ENCODE data around the gene TXNRD3.

TXNRD3 gene

DNA sequence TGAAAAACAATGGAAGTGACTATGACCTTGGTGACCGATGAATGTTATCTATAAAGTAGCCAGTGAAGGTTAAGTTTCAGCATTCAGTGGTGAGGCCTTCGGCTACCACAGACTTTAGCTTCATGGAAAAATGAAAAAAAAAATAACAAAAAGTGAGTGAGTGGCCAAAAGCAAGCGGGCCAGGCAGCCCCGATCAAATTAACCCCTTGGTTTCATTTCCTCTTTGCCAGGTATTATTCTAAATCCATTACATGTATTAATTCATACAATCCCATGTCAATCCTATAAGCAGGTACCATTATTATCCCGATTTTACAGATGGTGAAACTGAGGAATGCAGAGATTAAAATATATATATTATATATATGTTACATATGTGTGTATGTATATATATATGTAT is 28.1 kb upstream of the TXNRD3 start:
- TF ChIP-seq, protein P1, sequence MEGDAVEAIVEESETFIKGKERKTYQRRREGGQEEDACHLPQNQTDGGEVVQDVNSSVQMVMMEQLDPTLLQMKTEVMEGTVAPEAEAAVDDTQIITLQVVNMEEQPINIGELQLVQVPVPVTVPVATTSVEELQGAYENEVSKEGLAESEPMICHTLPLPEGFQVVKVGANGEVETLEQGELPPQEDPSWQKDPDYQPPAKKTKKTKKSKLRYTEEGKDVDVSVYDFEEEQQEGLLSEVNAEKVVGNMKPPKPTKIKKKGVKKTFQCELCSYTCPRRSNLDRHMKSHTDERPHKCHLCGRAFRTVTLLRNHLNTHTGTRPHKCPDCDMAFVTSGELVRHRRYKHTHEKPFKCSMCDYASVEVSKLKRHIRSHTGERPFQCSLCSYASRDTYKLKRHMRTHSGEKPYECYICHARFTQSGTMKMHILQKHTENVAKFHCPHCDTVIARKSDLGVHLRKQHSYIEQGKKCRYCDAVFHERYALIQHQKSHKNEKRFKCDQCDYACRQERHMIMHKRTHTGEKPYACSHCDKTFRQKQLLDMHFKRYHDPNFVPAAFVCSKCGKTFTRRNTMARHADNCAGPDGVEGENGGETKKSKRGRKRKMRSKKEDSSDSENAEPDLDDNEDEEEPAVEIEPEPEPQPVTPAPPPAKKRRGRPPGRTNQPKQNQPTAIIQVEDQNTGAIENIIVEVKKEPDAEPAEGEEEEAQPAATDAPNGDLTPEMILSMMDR (IDR thresholded peaks at IDR 0.05; ENCODE audit: low read depth, low read length, poor library complexity, severe bottlenecking): no peak
- no peak for TF ChIP-seq EZH2phosphoT487 (IDR thresholded peaks at IDR 0.05; ENCODE audit: borderline replicate concordance, low read length)
- Histone ChIP-seq H3K27ac (ENCODE audit: low read depth, low read length) (no peak overlapping the region), H3K4me1 (ENCODE audit: control insufficient read depth, low read length) (0 out of 2 replicates have a peak, but pooled peaks cover 3% of the 10 kb centered on the region), H3K79me2 (ENCODE audit: control insufficient read depth, low read length) (no peaks in the 10 kb centered on the region), H3F3A (ENCODE audit: control insufficient read depth, insufficient read depth) (no peaks in the 10 kb centered on the region), H3K4me2 (ENCODE audit: low read length) (no peak overlapping the region), H3K4me3 (ENCODE audit: low read length) (no peak overlapping the region), H4K20me1 (ENCODE audit: control insufficient read depth, insufficient read depth, low read depth, low read length) (no peaks in the 10 kb centered on the region), H3K9me3 (ENCODE audit: control insufficient read depth, insufficient read depth, low read length) (no peaks in the 10 kb centered on the region), H3K27me3 (ENCODE audit: control insufficient read depth, low read length) (peaks cover 3% of the 10 kb centered on the region; the same call in 1 of the 2 replicates), H3K9me2 (replicated peaks; ENCODE audit: control insufficient read depth, low read length) (no peaks in the 10 kb centered on the region), H3K36me3 (ENCODE audit: control insufficient read depth, low read length) (no peaks in the 10 kb centered on the region)

- no peak overlapping the region for H3K27ac ChIP-seq (ENCODE audit: low read depth, low read length)
- H4K20me1 ChIP-seq (ENCODE audit: control insufficient read depth, insufficient read depth, low read depth, low read length): no peaks in the 10 kb centered on the region
- TF ChIP-seq, protein P1 (IDR thresholded peaks at IDR 0.05; ENCODE audit: low read depth, low read length, poor library complexity, severe bottlenecking): no peak
- TF ChIP-seq EZH2phosphoT487 (IDR thresholded peaks at IDR 0.05; ENCODE audit: borderline replicate concordance, low read length): no peak
- no peaks in the 10 kb centered on the region for H3K36me3 ChIP-seq (ENCODE audit: control insufficient read depth, low read length)
- no peaks in the 10 kb centered on the region for H3F3A ChIP-seq (ENCODE audit: control insufficient read depth, insufficient read depth)
- H3K4me2 ChIP-seq (ENCODE audit: low read length): no peak overlapping the region
- H3K9me3 ChIP-seq (ENCODE audit: control insufficient read depth, insufficient read depth, low read length): no peaks in the 10 kb centered on the region
- no peaks in the 10 kb centered on the region for H3K79me2 ChIP-seq (ENCODE audit: control insufficient read depth, low read length)
- H3K4me1 ChIP-seq (ENCODE audit: control insufficient read depth, low read length): 0 out of 2 replicates have a peak, but pooled peaks cover 3% of the 10 kb centered on the region
- H3K9me2 ChIP-seq (replicated peaks; ENCODE audit: control insufficient read depth, low read length): no peaks in the 10 kb centered on the region
- H3K27me3 ChIP-seq (ENCODE audit: control insufficient read depth, low read length): peaks cover 3% of the 10 kb centered on the region; the same call in 1 of the 2 replicates
- H3K4me3 ChIP-seq (ENCODE audit: low read length): no peak overlapping the region
Measured at GRCh38 chr3:126682009-126682408, 27.1 kb upstream of the TXNRD3 start.

DNA sequence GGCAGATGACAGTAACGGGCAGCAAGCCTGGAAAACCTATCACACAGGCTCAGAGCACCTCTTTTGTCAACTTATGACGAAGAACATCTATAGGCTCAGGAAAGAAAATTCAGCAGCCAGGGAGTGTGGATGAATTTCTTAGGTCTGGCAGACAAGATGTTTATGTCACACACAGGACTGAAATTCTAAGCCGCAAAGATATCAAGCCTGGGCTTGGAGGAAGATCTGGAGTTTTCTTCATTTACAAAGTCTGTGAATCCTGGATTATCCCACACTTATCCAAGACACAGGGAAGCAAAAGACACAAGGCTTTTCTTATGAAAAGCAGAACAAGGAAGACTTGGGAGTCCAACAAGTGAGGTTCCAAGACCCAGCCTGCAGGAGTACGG is 25.7 kb upstream of the TXNRD3 start:
- no peak overlapping the region for H3K4me3 ChIP-seq (ENCODE audit: low read length)
- no peak overlapping the region for H3K27ac ChIP-seq (ENCODE audit: low read depth, low read length)
- no peak overlapping the region for H3K4me2 ChIP-seq (ENCODE audit: low read length)
- 0 out of 2 replicates have a peak, but pooled peaks cover 3% of the 10 kb centered on the region for H3K4me1 ChIP-seq (ENCODE audit: control insufficient read depth, low read length)
- TF ChIP-seq, protein P1 (IDR thresholded peaks at IDR 0.05; ENCODE audit: low read depth, low read length, poor library complexity, severe bottlenecking): no peak
- no peak for TF ChIP-seq EZH2phosphoT487 (IDR thresholded peaks at IDR 0.05; ENCODE audit: borderline replicate concordance, low read length)
- H3K27me3 ChIP-seq (ENCODE audit: control insufficient read depth, low read length): peaks cover 3% of the 10 kb centered on the region; the same call in 1 of the 2 replicates
- H3K36me3 ChIP-seq (ENCODE audit: control insufficient read depth, low read length): no peaks in the 10 kb centered on the region
- H3K9me3 ChIP-seq (ENCODE audit: control insufficient read depth, insufficient read depth, low read length): no peaks in the 10 kb centered on the region
- H3F3A ChIP-seq (ENCODE audit: control insufficient read depth, insufficient read depth): no peaks in the 10 kb centered on the region
- no peaks in the 10 kb centered on the region for H3K9me2 ChIP-seq (replicated peaks; ENCODE audit: control insufficient read depth, low read length)
- no peaks in the 10 kb centered on the region for H4K20me1 ChIP-seq (ENCODE audit: control insufficient read depth, insufficient read depth, low read depth, low read length)
- H3K79me2 ChIP-seq (ENCODE audit: control insufficient read depth, low read length): no peaks in the 10 kb centered on the region

Measured in DOHH2 (cell line).